T-helper 1 cell treated with Interleukin-12 subunit alpha and Interleukin-12 subunit beta and Interleukin-4 antibody, amounts not matched to agents 30 μg/mL and 1 μg/mL, for 36 hours (primary cell): Measurements from ENCODE around the gene NISCH.

Experiments used
- H3K27ac Mint-ChIP-seq: one replicate; pipeline ENCODE4 v1.8.0; 2021; ENCODE audit warnings: mild to moderate bottlenecking, mixed read lengths
- H3K27me3 Mint-ChIP-seq: one replicate; pipeline ENCODE4 v1.8.0; 2021; ENCODE audit warnings: low read depth, mixed read lengths
- H3K36me3 Mint-ChIP-seq: one replicate; pipeline ENCODE4 v1.8.0; 2021; ENCODE audit warnings: low read depth, mixed read lengths
- H3K4me1 Mint-ChIP-seq: one replicate; pipeline ENCODE4 v1.8.0; 2021; ENCODE audit warnings: low read depth, mixed read lengths
- H3K4me3 Mint-ChIP-seq: one replicate; pipeline ENCODE4 v1.8.0; 2021; ENCODE audit warnings: mild to moderate bottlenecking, moderate library complexity, mixed read lengths
- H3K9me3 Mint-ChIP-seq: one replicate; pipeline ENCODE4 v1.8.0; 2021; ENCODE audit warnings: mixed read lengths

The NISCH gene

DNA sequence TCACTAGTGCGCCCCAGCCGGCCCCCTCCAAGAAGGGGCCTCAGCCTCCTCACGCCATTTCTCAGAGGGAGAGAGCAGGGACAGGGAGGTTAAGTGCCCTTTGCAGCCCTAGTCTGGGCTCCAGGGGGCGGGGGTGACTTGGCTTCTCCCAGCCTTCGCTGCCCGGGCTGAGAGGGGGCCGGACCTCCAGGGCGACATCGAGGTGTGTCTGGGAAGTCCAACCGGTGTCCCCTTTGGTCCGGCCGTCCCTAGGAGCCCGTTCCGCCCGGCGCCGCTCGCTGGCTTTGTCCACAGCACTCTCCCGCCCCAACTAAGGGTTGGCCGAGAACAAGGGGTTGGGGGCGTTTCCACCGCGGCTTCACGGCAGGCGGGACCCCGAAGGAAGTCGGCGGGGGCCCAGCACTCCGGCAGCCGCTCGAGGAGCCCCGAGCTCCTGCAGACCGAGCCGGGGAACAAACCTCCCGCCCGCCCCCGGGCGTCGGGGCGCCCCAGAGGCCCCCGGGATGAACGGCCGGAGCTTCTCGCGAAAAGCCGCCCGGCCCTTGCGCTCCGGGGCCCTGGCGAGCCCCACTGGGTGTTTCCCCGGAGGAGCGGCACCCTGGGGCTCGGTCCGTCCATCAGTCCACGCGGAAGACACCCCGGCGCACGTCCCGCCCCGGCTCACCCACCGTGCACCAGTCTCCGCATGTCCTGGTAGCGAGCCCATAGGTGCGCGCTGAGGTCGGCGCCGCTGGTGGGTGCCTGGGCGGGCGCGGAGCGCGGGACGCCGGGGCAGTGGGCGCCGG lies 77.6 kb downstream of the NISCH start:
- Mint-ChIP-seq H3K36me3 (peaks cover 9% of the 10 kb centered on the region), H3K4me1 (peaks cover 26% of the 10 kb centered on the region)

GRCh38 chr3:52533623-52534280 lies 78.3 kb downstream of the NISCH start, which contains the start of gene NT5DC2:
NT5DC2 (minus strand) TSS chr3:52533857; CDS start chr3:52533737, 120 bp downstream.
- Mint-ChIP-seq H3K4me1 (peaks cover 30% of the 10 kb centered on the region), H3K27me3 (no peaks in the 10 kb centered on the region), H3K27ac (peak within 1 kb of the TSS; percentile 65)

More for the DNA sequence above, 77.6 kb downstream of the NISCH start:
- H3K4me3 Mint-ChIP-seq: peak overlapping the region; percentile 69
- no peaks in the 10 kb centered on the region for H3K27me3 Mint-ChIP-seq
- no peaks in the 10 kb centered on the region for H3K9me3 Mint-ChIP-seq
- peak overlapping the region; percentile 26 for H3K27ac Mint-ChIP-seq

DNA sequence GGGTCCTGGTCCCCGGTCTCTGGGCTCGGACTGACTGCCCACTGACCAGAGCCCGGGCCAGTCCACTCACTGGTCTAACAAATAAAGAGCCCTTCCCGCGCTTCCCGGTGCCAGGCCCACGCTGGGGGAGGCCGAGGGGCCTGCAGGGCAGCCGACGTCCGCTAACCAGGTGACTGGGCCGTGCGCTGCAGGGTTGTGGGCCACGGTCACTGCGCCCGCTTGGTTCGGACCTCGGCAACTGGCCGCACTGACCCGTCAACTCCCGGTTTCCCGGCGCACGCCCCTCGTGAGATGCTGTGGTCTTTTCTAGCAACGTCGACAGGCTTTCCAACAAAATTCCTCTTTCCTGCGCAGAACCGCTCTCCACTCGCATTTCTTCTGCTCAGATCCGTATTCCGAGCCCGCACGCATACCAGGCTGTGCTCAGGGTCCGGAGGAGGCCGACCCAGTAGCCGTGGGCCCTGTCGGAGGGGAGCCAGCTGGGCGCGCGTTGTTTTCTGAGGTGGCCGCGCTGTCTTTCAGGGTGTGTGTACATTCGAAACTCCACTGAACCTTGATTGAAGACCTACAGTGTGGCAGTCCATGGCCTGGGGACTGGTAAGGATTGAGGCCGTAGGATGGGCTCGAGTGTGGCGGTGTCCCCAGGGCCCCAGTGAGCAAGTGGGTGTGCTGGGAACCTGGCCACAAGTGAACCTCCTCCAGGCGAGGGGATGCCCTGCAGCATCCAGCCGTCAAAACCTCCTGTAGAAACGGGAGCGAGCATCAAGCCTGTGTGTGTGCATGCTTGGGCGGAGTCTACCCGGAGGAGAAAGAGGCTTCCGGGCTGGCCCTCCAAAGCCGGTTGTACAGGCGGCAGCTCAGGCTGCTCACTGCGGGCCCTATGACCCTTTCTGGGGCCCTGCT lies 79.1 kb downstream of the NISCH start:
- H3K27me3 Mint-ChIP-seq: no peaks in the 10 kb centered on the region
- peaks cover 37% of the 10 kb centered on the region for H3K4me1 Mint-ChIP-seq
- H3K4me3 Mint-ChIP-seq: peak overlapping the region; percentile 85
- H3K9me3 Mint-ChIP-seq: no peaks in the 10 kb centered on the region
- H3K36me3 Mint-ChIP-seq: peaks cover 17% of the 10 kb centered on the region
- H3K27ac Mint-ChIP-seq: peak overlapping the region; percentile 65

More at GRCh38 chr3:52533623-52534280, 78.3 kb downstream of the NISCH start, which contains the start of gene NT5DC2:
- peaks cover 11% of the 10 kb centered on the region for H3K36me3 Mint-ChIP-seq
- H3K9me3 Mint-ChIP-seq: no peaks in the 10 kb centered on the region
- H3K4me3 Mint-ChIP-seq: peak within 1 kb of the TSS; percentile 85

- H3K4me3 Mint-ChIP-seq: peak overlapping the region; percentile 73
- H3K36me3 Mint-ChIP-seq: peaks cover 17% of the 10 kb centered on the region
- peaks cover 39% of the 10 kb centered on the region for H3K4me1 Mint-ChIP-seq
- H3K27me3 Mint-ChIP-seq: no peaks in the 10 kb centered on the region
- H3K27ac Mint-ChIP-seq: peak overlapping the region; percentile 26
- no peaks in the 10 kb centered on the region for H3K9me3 Mint-ChIP-seq
Measured at GRCh38 chr3:52535411-52536111, 80.2 kb downstream of the NISCH start.

DNA sequence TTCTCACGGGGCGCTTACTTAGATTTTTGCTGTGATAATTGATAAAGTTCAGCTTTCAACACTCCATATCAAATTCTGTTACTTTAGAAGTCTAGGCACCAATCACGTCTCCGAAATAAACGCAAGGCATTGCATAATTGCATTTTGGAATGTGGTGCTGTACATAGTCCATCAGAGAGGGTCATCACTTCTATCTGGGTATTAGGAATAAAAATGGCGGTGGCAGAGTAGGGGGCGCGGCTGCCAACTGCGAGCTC lies 80.6 kb downstream of the NISCH start:
- H3K27ac Mint-ChIP-seq: peak overlapping the region; percentile 16
- peaks cover 17% of the 10 kb centered on the region for H3K36me3 Mint-ChIP-seq
- peaks cover 39% of the 10 kb centered on the region for H3K4me1 Mint-ChIP-seq

DNA sequence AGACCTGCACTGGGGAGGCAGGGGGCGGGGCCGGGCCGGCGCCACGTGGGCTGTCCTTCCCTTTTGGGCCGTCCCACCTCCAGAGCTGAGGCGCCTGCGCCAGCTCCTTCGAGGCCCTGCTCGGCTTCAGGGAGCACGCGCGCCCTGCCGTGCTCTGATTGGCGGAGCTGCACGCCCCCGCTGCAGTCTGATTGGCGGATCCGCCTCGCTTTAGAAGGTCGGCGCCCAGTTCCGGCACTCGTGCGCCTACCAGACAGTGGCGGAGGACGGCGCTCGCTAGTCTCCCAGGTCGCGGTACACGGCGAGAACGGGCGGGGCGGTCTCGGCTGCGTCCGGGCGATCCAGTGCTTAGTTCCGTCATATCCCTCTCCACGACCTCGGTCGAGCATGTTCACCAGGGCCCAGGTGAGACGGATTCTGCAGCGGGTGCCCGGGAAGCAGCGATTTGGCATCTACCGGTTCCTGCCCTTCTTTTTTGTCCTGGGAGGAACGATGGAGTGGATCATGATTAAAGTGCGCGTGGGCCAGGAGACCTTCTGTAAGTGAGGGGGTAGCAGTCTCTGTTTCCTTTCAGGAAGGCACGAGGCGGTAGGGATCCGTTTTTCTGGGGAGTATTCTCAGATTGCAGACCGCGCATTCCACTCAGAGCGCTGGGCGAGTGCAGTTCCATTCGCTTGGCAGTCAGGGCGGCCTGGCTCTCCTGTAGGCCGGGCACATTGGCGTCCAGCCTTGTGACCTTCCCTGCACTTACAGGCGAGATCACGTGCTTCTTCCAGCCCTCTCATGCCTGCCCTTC lies 81.2 kb downstream of the NISCH start, which contains the start of gene UQCC5:
TSS of gene UQCC5 (plus strand) at position 237 of the 796 bp plus-strand sequence. CDS start at position 388, 151 bp downstream.
- peak within 1 kb of the TSS; percentile 99 for H3K27ac Mint-ChIP-seq
- peaks cover 17% of the 10 kb centered on the region for H3K36me3 Mint-ChIP-seq
- H3K4me3 Mint-ChIP-seq: peak within 1 kb of the TSS; percentile 99
- peaks cover 39% of the 10 kb centered on the region for H3K4me1 Mint-ChIP-seq
- no peaks in the 10 kb centered on the region for H3K9me3 Mint-ChIP-seq
- no peaks in the 10 kb centered on the region for H3K27me3 Mint-ChIP-seq

More for the DNA sequence above, 80.6 kb downstream of the NISCH start:
- peak overlapping the region; percentile 99 for H3K4me3 Mint-ChIP-seq
- no peaks in the 10 kb centered on the region for H3K9me3 Mint-ChIP-seq
- H3K27me3 Mint-ChIP-seq: no peaks in the 10 kb centered on the region

DNA sequence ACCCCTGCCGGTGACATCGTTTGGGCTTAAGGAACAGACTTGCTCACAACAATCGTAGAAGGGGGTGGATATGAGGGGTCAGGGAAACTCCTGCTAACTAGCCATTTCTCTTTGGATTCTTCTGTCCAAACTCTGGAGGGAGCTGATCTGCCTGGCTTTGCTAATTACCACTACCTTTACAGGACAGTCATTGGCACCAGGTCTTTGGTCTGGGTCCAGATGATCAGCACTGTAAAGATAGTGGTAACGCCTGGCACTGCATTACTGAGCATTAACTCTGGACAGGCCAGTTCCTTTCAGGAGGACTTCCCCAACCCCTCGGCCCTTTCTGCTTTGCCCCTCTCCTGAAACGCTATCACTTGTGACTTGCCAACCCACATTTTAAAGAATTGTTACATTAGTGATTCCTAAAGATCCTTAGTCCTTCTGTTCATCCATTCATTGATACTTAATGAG lies 81.8 kb downstream of the NISCH start:
- H3K4me1 Mint-ChIP-seq: peaks cover 36% of the 10 kb centered on the region
- H3K36me3 Mint-ChIP-seq: peaks cover 20% of the 10 kb centered on the region
- peak overlapping the region; percentile 99 for H3K4me3 Mint-ChIP-seq
- no peaks in the 10 kb centered on the region for H3K9me3 Mint-ChIP-seq
- H3K27ac Mint-ChIP-seq: peak overlapping the region; percentile 99
- no peaks in the 10 kb centered on the region for H3K27me3 Mint-ChIP-seq

DNA sequence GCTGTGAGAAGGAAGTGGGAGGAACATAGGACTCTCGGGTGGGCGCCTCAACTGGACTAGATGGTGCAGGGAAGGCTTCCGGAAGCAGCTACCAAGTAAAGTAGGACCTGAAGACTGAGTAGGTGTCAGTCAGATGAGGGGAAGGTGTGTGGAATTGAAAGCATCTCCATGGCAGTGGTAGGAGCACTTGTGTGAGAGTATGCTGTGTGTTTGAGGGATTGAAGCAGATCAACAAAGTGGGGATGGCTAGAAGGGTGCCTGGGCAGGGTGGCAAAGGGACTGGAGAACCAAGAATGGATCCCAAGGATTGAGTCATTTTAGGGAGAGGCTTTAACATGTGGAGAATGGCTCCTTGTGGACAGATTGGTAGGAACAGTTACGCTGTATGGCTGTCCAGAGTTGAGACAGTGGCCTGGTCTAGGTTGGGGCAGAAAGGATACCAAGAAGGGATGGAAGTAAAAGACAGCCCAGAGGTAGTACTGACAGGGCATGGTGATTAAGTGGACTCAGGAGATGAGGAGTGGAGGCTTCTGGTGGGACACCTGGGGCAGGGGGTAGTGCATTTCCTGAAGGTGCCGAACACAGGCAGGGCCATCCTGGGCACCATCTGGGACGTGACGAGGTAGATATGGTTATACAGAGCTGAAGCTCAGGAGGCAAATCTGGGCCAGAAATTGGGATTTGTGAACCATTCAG lies 82.5 kb downstream of the NISCH start:
- Mint-ChIP-seq H3K4me1 (peaks cover 31% of the 10 kb centered on the region), H3K4me3 (peak overlapping the region; percentile 99)

DNA sequence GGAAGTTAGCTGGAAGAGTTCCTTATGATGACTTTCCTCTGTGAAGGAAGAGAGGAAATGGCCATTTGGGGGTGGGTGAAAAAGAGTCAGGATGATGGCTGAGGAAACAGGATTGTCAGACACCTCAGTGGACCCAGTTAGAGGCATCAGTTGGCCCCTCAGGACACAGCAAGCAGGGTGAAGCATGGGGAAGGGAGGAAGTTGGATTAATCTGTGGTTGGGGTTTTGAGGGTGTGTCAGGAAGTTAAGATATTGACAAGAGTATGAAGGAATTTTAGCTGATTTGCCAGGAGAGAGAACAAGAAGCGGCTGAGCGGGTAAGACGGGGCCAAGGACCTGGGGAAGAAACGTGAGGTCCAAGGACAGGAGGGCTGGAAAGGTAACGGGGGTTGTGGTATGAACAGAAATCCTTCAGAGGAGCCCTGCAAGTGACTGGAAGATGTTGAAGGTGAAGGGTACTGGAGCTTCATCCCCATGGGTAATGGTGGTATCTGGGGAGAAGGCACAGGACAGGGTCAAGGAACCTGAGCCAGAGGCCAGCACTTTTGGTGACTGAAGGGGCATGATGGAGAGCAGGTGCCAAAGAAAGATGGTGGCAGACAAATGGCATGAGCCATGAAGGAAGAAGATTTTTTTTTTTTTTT lies 83.7 kb downstream of the NISCH start:
- Mint-ChIP-seq H3K27ac (peak overlapping the region; percentile 51), H3K36me3 (peaks cover 20% of the 10 kb centered on the region), H3K4me3 (peak overlapping the region; percentile 53), H3K9me3 (no peaks in the 10 kb centered on the region), H3K4me1 (peaks cover 31% of the 10 kb centered on the region), H3K27me3 (no peaks in the 10 kb centered on the region)

More for the DNA sequence above, 82.5 kb downstream of the NISCH start:
- no peaks in the 10 kb centered on the region for H3K27me3 Mint-ChIP-seq
- peak overlapping the region; percentile 99 for H3K27ac Mint-ChIP-seq
- peaks cover 20% of the 10 kb centered on the region for H3K36me3 Mint-ChIP-seq
- H3K9me3 Mint-ChIP-seq: no peaks in the 10 kb centered on the region

DNA sequence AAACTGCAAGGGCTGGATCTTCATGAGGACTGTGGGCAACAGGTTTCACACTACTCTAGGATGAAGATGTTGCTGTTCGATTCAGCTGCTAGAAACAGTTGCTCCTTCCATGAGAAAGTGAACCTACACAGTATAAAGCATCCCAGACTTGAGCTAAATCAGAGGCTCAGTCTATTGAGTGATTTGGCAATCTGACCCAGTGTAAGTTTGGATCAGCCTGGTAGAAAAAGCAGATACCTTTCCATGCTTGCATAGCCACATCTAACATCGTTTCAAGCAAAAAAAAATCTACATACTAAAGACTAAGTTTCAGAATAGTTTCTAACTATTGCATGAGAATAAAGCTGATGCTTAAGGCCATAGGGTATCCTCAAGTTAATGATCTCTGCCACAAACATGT lies 85.6 kb downstream of the NISCH start:
- Mint-ChIP-seq H3K36me3 (peaks cover 25% of the 10 kb centered on the region), H3K27ac (peak overlapping the region; percentile 22), H3K4me3 (no peak overlapping the region), H3K27me3 (no peaks in the 10 kb centered on the region), H3K4me1 (peaks cover 23% of the 10 kb centered on the region), H3K9me3 (no peaks in the 10 kb centered on the region)
